NCI-H446 (cell line): ENCODE data around the gene TEX14.
A peak's percentile ranks its signal among the peaks of the same experiment; 100 is the strongest.
"Not testable (repeated sequence)": the region's sequence is repeated elsewhere in the genome, so short reads cannot be mapped to it uniquely, and the experiment has no call there.

Experiments used
- DNase-seq, 2 experiments: peaks; one replicate each; lab custom pipeline; 2025; lab: John Stamatoyannopoulos, UW

Gene TEX14

DNA sequence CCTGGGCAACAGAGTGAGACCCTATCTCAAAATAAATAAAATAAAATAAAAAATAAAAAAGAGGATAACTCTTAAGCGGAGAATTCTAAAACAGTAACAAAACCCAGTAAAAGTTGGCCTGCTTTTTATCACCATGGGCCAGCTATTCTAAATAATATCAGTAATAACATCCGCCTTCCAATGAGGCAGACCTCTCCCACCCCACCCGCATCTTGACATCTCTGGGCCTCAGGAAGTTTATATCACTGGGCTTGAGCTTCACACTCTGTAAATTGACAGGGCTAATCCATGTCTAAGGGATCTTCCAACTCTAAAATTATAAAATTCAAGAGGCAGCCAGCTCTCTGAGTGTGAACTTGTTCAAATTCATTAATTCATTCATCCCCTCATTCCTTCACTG is 94.5 kb downstream of the TEX14 start:
- no peak for DNase-seq

DNA sequence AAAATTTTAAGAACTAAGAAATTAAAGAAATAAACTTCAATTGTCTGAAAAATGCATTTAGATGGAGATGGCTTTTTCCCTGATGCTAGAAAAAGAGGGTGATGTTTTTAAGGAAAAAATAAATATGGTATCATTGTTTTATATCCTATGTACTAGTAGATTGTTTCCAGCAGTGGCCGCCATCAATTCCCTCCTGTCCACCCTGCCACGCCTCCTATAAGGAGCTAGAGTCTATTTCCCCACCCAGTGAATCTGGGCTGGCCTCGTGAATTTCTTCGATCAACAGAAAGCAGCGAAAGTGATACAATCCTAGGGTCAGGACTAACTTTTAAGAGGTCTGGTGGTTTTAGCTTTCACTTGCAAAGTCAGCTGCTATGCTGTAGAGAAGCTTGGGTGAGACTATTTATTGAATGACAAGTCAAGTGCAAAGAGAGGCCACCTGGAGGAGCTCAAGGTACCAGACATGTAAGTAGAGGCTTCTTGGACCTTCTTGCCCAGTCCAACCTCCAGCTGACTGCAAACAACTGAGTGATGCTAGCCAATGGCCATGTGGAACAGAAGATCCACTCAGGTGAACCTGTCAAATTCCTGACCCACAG is 96.6 kb downstream of the TEX14 start:
- DNase-seq: no peak

DNA sequence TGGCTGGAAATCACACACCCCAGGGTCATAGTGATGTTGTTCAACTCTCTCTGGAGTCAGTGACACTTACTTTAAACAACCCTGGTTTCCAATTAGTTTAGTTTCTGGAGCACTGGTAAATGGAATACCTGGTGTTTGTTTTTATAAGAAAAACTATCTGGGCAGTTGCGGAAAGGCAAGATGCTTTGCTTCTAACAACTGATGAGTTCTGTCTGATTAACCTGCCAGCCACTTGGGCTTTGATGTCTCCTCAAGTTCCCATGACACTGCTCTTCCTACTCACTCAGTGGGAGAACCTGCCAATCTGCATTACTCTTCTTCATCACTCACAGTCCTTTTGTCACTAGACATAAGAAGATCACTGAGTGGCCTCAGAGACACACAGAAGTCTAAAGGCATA is 98.7 kb downstream of the TEX14 start:
- no peak for DNase-seq

DNA sequence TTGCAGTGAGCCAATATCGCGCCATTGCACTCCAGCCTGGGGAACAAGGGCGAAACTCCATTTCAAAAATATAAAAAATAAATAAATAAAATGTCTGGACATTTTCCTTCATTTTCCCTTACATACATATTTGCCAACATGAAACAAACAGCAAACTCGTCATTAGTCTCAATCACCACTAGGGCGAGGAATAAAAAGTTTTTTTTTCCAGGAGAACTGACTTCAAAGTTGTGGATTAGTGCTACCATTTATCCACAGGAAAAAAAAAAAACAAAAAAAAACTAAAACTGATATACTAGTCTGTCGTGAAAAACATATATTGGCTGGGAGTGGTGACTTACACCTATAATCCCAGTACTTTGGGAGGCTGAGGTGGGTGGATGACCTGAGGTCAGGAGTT is 100.4 kb downstream of the TEX14 start:
- no peak for DNase-seq

DNA sequence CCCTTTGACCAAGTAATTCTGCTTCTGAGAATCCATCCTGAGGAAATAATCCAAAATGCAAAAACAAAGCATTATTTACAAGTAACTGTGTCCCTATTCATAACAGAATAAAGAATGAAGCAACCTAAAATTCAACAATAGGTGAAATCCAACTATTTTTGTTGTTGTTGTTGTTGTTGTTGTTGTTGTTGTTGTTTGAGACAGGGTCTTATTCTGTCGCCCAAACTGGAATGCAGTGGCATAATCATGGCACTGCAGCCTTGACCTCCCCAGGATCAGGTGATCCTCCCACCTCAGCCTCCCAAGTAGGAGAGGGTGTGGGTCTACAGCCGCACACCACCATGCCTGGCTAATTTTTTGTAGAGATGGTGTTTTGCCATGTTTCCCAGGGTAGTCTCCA is 101.5 kb downstream of the TEX14 start:
- DNase-seq: no peak

DNA sequence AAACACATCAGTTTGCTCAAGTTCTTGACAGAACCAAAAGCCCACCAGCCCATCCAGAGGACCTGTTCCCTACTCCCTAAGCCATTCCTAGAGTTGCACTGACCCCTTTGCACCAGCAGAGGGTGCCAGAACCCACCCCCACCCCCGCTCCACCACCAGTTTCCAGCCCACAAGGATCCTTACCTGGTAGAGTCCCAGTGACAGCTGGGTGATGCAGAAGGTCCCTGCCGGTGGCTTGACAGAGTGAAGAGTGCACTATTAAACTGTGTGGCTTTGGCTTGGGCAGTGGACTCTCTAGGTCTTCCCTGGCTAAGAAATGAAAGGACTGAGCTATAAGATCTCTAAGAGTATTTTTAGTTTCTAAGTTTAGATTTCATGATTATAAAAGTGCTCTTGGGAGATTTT is 104.1 kb downstream of the TEX14 start:
- DNase-seq: peak; percentile 1 to 45

DNA sequence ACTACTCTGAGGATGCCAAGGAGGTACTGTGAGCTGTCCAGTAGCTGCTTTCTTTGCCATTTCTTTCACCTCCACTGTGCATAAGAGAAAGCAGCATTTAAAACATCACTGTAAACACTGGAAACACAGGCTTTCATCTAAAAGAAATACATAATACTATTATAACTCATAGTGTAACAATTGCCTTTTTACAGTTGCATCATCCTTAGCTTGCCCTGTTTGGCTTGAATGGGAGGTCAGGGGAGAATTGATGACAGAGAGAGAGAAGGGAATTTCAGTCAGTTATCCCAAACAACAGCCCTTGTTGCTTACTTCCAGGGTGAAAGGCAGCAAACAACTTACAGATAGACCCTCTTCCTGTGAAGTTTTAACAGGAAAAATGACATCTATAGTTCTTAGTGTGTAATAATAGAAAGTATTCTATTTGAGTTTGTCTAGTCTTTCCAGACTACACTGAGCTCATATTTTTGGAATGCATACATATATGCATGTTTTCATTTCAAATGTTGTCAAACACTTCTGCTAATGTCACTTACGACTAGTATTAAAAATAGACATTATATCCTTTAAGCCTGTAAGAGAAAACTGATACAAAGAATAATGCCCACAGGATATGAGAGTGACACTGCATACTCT is 105.7 kb downstream of the TEX14 start:
- DNase-seq: no peak

DNA sequence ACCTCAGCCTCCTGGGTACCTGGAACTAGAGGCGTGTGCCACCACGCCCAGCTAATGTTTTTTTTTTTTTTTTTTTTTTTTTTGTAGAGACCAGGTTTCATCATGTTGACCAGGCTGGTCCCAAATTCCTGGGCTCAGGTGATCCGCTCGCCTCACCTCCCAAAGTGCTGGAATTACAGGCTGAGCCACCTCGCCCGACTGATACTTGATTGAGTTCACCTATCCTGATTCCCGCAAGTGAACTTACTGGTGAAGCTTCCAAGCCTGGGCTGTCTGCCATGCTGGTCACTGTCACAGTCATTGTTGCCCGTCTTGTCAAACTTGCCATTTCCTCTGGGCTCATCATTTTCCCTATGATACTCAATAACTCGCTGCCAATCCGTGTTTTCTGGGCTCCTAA is 106.3 kb downstream of the TEX14 start:
- no peak for DNase-seq

DNA sequence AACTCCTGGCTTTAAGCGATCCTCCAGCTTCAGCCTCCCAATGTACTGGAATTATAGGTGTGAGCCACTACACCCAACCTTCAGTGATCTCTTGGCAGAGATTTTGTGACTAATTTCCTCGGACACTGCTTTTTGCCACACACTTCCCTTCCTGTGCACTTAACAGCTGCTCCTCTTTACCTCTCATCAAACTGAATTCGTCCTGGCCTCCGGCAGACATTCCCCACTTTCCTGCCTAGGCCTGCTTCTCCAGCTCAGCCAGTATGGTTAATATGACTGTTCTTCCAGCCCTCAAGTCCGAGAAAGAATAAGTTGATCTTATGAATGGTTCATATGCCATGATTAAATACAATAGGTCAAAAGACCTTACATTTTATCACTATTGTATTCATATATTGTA is 108.4 kb downstream of the TEX14 start:
- no peak for DNase-seq

DNA sequence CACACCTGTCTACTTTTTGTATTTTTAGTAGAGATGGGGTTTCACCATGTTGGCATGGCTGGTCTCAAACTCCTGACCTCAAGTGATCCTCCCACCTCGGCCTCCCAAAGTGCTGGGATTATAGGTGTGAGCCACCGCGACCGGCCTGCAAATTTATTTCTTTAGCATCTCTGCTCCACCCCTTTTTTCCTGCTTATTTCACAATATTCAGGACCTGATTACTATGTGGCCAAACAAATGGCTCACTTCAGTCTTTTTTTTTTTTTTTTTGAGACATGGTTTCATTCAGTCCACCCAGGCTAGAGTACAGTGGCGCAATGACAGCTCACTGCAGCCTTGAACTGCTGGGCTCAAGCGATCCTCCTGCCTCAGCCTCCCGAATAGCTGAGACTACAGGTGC is 109.1 kb downstream of the TEX14 start:
- not testable (repeated sequence) for DNase-seq

DNA sequence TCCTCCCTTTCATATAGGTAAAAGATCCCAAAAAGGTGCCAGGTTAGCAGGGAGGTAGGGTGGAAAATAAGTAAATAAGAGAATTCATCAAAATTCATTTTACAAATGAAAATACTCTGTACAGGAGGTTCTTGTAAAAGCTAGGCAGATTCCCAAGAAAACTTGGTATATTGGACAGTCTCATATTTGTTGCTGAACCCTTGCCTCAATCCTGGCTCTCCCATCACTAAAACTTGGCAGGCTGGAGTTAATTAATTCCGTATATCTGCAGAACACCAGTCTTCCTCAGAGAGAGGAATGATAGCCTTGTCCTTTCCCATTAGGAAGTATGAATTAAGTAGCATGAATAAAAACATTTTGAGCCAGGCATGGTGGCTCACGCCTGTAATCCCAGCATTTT is 111.2 kb downstream of the TEX14 start:
- no peak for DNase-seq

DNA sequence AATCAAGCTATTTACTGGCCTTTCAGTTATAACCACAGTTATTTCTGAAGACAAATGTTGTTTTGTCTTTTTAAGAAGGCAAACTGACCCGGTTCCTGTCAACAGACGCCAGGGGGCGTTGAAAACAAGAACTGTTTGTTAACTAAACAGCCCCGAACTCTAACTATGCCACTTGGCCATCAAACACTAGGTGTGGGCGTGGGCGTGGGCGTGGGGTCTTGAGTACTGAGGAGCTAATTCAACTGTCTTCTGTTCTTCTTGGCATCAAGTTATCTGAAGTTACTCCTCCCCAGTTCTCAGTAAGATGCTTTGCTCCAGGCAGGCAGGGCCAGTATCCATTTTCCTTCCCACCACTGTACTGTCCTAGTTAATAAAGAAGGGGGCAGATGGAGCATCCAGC is 114.1 kb downstream of the TEX14 start:
- DNase-seq: peak in 1 of 2 experiments; percentile 56

DNA sequence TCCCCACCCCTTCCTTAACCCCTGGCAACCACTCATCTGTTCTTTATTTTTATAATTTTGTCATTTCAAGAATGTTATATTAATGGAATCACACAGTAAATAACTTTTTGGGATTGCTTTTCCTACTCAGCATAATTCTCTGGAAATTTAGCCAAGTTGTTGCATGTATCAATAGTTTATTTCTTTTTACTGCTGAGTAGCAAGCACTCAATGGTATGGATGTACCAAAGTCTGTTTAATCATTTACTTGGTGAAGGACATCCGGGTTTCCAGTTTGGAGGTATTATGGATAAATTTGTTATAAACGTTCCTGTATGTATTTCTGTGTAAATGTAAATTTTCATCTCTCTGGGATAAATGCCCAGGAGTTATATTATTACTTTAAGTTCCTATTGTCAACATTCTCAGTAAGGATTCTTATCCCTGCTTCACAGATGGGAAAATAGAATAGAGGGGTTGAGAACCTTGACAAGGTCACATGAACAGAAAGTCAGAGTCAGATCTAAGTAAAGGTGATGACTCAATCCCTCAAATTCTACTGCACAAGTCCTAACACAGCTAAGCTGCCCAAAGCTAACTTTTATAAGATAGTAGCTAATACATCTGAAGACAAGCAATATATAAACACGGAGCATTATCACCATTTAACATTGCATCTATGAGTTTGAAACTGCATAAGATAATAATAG is 115.0 kb downstream of the TEX14 start:
- no peak for DNase-seq

DNA sequence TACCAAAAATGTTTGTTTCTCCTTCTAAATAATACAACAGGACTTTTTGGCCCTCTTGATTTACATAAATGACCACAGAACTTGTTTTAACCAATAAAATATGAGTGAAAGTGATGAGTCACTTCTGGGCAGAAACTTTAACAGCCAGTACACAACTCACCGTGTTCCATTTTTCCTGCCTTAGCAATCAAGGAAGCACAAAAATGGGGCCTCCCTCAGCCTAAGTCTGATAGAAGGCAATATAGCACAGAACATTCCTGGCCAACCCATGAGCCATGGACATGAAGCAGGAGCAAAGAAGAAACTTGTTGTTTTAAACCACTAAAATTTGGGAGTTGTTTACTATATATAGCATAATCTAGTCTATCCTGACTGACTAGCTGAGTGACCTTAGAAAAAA is 116.3 kb downstream of the TEX14 start:
- DNase-seq: no peak

DNA sequence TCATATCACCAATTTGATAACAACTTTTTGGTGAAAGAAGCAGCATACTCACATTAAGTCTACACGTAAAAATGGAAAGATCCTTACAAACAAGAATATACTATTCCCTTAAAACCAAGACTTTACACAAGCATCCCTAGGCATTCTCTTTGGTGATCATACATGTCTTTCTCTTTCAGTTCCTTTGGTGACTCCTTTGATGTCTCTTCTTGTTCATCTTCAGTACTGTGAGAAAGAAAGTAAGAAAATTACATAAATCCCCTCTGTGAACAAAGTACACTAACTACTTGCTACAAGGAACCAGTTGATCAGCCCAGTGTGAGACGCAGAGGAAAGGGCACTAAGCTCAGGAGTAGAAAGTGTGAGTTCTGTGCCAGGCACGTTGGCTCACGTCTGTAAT is 117.8 kb downstream of the TEX14 start:
- DNase-seq: no peak

DNA sequence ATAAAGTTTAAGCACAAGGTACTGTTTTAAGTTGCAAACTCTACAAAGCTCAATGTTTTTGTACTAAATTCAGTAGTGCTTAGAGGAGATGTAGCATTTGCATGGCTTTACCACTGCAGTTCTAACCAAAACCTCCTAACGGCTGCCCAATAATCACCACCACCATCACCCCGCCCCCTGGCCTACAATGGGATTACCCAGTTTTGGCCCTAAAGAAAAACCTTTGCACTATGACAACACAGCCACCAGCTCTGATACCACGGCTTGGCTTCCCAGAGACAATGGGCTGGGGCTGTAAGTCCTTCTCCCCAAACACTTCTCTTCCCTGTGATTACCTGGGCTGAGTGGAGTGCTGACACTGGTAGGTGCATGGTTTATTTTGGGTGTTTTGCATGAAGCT is 119.0 kb downstream of the TEX14 start:
- DNase-seq: no peak

DNA sequence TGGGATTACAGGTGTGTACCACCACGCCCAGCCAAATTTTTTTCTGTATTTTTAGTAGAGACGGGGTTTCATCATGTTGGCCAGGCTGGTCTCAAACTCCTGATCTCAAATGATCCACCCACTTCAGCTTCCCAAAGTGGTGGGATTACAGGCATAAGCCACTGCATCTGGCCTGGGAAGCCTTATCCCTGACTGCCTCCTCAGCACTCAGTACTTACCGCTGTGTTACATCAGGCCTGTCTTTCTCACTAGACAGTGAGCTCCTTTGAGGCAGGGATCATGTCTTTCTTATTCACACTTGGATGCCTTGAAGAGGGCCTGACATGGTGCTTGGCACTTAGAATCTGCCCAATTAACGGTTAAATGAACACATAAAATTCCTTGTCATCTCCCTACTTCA is 121.1 kb downstream of the TEX14 start:
- no peak for DNase-seq

DNA sequence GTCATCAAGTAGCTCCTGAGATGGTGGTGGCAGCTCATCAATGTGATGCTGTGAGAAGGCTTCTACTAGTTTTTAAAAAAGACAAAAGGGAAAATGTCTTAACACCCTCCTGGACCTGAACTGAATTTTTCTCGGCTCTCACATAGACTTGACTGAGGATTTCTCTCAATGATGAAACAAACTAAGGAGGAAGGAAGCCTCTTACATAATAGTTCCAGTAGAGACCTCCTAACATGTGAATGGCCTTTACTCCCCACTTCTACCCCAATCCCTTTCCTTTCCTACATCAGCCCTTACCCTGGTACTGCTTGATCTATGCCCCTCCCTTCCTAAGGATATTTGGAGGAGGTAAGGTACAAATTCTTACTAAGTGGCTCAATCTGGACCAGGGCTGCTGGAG is 122.6 kb downstream of the TEX14 start:
- DNase-seq: no peak

DNA sequence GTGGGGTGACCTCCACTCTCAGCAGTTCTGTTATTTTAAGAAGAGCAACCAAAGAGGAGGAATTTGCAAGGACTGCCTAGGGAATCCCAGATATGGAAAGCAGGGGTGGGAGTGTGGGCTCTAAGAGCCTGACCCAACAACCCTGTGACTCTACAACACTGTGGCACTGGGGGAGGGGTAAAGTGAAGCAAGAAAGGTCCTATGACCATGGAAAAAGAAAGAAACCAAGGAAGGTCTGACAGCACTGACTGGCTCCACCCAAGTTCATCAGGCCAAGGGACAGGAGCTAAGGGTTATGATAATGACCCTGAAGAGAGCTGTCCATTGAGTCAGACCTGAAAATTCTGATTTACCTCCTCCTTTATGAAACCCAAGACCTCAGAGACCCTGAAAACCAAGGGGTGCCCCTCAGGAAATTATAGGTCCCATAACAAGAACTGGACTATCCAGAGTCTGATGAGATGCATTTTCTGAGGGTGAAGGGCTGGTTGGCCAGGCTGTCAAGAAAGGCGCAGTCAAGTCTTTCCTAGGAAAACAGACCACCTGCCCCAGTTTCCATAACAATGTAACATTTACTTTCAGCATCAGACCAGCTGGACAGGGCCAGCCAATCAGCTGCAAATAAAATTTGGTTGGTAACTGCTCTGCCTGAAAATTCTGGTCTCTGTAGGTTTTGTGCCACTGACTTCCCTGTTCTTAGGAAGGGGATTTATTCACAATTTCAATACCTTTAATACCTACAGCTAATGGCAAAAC is 123.6 kb downstream of the TEX14 start:
- no peak for DNase-seq

DNA sequence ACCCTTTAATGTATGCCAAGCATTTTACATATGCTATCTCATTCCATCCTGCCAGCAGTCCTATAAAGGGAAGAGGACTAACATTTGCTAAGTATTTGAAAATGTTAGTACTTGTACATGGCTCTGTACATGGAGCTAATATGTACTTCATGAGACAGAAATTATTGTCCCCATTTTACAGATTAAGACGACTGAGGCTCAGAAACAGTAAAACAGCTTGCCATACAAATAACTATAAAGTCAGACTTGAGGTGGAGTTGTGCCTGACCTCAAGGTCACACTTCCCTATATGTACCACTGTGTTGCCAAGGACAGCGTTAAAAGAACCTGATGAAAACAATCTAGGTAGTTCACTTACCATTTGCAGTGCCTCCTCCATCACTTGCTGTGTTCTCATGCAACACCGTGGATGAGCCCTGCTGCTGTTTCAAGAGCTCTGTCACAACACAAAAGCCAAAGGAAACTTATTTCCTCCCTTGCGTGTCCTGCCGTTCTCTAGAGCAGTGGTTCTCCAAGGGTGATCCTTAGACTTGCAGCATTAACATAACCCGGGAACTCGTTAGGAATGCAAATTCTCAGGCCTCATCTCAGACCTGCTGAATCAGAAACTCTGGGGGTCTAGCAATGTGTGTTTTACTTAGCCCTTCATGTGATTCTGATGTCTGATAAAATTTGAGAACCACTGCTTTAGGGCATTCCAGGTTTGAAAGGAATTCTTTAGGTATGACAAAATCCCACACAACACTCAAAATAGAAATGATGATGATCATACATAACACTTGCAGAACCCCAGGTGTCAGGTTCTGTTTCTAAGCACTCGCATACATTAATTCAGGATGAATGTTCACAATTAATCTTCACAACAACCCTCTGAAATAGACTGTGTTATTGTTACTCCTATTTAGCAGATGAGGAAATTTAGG is 126.2 kb downstream of the TEX14 start:
- no peak for DNase-seq

DNA sequence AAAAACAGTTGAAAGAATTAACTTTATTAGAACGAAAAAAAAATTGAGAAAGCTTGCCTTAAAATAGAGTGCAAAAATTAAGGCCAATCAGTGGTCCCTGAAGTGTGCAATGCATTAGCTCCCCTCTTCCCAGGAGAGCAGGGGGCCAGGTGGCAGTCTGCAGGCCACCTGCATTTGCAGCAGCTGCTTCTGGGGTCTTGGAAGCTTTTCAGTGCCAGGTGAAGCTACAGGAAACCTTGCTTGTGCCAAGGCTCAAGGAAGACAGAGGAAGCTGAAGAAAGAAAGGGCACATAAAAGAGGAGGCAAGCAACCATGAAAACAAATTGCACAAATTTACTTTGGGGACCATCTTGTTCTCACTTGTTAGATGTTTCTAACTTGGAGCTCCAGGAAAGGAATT is 126.9 kb downstream of the TEX14 start:
- no peak for DNase-seq

DNA sequence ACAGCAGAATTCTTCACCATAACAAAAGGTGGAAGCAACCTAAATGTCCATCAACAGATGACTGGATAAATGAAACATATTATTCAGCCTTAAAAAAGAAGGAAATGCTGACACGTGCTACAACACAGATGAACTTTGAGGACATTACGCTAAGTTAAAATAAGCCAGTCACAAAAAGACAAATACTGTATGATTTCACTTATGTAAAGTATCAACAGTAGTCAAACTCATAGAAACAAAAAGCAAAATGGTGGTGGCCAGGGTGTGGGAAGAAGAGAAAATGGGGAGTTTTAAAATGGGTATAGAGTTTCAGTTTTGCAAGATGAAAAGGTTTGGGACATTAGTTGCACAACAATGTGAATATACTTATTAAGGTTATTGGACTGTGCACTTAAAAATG is 127.6 kb downstream of the TEX14 start:
- no peak for DNase-seq
